HG03442 (cell line): ENCODE measurements around the gene ZBTB8OS.
A peak's percentile ranks its signal among the peaks of the same experiment; 100 is the strongest.
"Not testable (repeated sequence)": the region's sequence is repeated elsewhere in the genome, so short reads cannot be mapped to it uniquely, and the experiment has no call there.

ENCODE experiments used
- ATAC-seq: cut with Tn5 transposase; IDR thresholded peaks from one replicate; pipeline ENCODE4 v1.9.1; 2021; ENCODE audit warnings: mild to moderate bottlenecking, moderate library complexity; ENCODE audit not compliant: unreplicated experiment

Gene ZBTB8OS

DNA sequence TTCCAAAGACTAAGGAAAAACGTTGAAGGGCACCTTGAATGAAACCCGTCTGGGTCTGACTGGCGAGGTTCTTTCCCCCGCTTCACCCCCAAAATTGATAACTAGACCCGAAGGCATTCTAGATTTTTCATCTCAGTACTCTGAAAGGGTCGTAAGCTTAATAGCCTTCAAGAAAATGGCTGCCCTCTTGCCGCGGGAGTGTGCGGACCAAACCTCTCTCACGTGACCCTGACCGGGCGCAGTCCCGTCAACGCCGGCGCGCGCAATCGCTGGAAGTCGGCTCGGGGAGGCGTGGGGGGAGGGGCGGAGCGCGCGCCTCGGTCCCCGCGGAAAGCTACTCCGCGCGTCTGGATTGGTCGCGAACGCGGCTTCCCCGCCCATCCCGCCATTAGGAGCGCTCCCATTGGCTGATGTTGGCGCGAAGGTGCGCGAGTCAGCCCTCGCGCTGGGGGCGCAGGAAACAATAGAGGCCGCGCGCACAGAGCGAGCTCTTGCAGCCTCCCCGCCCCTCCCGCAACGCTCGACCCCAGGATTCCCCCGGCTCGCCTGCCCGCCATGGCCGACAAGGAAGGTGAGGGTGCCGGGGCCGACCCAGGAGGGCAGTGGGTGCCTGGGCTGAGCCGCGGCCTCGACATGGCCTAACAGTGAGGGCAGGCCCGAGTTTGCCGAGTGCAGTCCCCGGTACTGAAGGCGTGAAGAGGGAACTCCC is 556 bp upstream of the ZBTB8OS start, which contains the start of gene RBBP4:
Gene RBBP4, plus strand, starts transcription at position 457 of the 709 bp plus-strand sequence. Its CDS starts 99 bp downstream, at position 556.
- ATAC-seq = peak; percentile 86

DNA sequence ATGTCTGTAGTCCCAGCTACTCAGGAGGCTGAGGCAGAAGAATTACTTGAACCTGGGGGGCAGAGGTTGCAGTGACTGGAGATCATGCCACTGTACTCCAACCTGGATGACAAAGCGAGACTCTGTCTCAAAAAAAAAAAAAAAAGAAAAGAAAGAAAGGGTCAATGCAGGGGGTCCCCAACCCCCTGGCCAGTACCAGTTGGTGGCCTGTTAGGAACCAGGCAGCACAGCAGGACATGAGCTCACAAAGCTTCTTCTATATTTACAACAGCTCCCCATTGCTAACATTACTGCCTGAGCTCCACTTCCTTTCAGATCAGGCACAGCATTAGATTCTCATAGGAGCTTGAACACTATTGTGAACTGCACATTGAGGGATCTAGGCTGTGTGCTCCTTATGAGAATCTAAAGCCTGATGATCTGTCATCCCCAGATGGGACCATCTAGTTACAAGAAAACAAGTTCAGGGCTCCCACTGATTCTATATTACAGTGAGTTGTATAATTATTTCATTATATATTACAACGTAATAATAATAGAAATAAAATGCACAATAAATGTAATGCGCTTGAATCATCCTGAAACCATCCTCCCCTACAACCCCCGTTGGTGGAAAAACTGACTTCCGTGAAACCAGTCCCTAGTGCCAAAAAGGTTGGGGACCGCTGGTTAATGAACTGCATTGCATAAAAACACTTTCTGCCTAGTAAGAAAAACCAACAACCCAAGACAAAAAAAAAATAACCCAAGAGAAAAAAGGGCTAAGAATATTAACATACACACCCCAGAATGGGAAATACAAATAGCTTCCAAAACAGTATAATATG is 2.8 kb downstream of the ZBTB8OS start:
- no peak for ATAC-seq

DNA sequence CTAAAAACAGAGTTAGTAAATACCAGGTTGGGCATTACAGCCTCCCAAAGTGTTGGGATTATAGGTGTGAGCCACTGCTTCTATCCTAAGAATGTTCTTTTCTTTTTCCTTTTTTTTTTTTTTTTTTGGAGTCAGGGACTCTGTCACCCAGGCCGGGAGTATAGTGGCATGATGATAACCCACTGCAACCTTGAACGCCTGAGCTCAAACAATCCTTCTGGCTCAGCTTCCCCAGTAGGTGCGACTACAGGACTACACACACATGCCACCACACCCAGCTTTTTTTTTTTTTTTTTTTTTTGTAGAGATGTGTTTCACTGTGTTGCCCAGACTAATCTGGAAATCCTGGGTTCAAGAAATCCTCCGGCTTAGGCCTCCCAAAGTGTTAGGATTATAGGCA is 5.9 kb downstream of the ZBTB8OS start:
- no peak for ATAC-seq

DNA sequence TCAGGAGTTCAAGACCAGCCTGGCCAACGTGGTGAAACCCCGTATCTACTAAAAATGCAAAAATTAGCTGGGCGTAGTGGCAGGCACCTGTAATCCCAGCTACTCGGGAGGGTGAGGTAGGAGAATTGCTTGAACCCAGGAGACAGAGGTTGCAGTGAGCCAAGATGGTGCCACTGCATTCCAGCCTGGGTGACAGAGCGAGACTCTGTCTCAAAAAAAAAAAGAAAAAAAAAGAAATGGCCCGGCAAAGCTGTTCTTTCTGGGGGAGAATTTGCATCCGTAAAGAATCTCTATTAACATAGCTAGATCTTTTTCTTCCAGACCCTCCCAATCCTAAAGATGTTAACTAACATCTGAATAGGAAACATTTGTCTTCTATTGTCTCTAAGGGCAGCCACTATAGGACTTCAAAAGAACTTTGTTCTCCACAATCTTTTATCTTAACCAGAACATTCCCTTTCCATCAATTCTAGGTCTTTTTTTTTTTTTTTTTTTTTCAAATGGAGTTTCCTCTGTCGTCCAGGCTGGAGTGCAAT is 8.0 kb downstream of the ZBTB8OS start:
- ATAC-seq = not testable (repeated sequence)

DNA sequence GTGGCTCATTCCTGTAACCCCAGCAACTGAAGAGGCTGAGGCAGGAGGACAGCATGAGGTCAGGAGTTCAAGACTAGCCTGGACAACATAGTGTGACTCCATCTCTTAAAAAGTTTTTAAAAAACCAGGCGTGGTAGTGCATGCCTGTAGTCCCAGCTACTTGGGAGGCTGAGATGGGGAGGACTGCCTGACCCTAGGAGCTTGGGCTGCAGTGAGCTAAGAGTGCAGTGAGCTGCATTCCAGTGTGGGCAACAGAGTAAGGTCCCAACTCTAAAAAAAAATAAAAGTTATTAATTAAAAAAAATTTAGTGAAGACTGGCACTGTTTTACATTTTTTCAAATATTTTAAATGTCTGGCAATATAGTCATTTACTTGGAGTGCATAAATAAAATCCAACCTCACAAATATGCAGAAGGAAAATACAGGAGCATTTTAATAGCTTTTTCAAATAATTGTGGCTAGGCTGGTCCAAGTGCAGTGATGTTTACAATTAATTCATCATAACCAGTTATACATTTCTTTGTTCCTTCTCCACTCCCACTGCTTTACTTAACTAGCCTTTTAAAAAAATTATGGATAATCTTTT is 10.8 kb downstream of the ZBTB8OS start:
- no peak for ATAC-seq

DNA sequence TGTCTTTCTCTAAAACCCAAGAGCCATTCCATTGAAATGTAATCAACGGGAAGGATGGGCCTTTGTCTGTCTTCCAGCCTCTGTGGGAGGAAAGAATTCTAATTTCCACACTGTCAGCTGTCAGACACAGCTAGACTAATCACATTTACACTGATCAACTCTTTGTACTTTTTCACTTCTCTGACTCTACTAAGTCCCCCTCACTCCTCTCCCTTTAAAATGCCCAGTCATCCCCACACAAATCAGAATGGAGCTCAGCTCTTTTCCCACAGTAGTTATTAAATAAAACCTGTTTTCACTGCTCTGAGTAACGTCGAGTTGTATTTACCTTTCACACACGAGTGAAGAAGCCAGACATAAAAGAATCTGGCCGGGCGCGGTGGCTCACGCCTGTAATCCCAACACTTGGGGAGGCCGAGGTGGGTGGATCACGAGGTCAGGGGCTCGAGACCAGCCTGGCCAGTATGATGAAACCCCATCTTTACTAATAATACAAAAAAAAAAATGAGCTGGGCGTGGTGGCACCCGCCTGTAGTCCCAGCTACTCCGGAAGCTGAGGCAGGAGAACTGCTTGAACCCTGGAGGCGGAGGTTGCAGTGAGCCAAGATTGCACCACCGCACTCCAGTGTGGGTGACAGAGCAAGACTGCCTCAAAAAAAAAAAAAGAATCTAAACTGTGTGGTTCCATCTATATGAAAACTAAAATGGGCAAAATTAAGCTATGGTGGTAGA is 13.3 kb downstream of the ZBTB8OS start:
- ATAC-seq = no peak

DNA sequence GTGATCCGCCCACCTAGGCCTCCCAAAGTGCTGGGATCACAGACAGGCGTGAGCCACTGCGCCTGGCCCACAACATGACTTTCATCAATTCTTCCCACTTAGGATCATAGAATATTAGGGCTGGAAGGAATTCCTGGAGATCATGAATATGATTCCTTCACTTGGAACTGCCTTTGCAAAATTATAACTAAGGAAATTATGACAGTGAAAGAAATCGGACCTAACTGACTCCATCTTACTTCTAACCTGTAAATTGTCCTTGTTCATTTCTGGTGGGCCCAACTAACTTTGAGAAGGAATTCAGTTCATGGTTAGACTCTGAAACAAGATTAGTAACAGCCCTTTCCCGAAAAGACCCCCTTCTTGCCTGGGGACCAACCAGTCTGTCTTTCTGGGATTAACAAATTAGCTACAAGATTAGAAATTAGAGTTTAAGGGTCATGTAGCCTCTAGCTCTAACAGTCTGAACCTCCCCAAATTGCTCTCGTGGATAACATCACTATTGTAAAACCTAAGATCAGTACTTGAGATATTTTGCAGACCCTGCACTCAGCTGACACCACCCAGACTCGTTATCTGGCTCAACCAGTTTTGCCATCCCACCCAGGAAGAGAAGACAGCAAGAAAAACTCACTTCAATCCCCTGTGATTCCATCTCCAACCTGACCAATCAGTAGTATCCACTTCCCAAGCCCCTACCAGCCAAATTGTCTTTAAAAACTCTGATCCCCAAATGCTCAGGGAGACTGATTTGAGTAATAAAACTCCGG is 14.7 kb downstream of the ZBTB8OS start:
- ATAC-seq = no peak

DNA sequence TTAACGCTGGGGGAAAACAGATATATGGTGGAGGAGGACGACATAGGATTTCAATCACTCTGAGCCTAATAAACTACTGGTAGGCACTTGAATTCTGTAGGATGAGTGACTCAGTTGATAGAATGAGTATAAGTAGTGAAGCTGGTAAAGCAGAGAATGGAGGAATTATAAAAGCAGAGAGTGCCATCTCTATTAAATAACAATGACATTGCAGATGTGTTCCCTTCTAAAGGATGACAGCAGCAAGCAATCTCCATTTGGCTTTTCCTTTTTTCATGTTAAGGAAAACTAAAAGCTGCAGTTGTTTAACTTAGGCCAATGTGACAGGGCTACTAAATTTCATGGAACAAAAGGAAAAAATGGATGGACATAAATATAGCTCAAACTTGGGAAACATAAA is 17.5 kb downstream of the ZBTB8OS start:
- no peak for ATAC-seq

DNA sequence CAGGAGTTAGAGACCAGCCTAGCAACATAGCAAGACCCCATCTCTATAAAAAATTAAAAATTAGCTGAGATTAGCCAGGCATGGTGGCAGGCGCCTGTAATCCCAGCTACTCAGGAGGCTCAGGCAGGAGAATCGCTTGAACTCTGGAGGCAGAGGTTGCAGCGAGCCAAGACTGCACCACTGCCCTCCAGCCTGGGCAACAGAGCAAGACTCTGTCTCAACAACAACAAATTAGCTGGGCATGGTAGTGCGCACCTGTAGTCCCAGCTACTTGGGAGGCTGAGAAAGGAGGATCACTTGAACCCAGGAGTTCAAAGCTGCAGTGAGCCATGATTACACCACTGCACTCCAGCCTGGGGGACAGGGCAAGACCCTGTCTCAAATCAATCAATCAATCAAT is 20.2 kb downstream of the ZBTB8OS start:
- not testable (repeated sequence) for ATAC-seq

DNA sequence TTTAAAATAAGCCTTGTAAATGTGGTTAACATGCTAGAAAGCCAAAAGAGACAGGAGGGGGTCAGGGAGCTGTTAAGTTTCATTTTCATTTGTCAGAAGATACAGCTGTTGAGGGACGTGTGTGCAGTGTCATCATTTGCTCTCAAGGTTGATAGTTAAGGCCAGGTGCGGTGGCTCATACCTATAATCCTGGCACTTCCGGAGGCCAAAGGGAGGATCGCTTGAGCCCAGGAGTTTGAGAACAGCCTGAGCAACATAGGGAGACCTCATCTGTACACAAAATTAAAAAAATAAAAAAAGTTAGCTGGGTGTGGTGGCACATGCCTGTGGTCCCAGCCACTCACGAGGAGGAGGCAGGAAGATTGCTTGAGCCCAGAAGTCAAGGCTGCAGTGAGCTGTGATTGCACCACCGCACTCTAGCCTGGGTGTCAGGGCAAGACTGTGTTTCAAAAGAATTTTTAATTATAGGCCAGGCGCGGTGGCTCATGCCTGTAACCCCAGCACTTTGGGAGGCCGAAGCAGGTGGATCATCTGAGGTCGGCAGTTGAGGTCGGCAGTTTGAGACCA is 22.7 kb downstream of the ZBTB8OS start:
- ATAC-seq = peak; percentile 73

DNA sequence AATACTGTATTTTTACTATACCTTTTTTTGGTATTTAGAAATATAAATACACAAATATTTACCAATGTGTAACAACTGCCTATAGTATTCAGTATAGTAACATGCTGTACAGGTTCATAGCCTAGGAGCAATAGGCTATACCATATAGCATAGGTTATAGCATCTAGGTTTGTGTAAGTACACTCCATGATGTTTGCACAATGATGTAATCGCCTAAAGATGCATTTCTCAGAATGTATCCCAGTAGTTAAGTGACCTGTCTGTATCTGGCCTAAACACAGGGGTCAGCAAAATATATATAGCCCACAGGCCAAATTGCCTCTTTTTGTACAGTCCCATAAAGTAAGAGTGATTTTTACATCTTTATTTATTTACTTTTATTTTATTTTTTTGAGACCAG is 24.2 kb downstream of the ZBTB8OS start:
- ATAC-seq = no peak

DNA sequence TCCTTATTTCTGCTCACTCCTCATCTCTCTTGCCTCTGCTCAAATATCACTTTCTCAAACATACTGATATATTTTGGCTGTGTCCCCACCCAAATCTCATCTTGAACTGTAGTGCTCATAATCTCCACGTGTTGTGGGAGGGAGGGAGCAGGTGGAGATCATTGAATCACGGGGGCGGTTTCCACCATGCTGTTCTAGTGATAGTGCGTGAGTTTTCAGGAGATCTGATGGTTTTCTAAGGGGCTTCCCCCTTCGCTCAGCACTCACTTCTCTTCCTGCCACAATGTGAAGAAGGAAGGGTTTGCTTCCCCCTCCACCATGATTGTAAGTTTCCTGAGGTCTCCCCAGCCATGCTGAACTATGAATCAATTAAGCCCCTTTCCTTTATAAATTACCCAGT is 26.6 kb downstream of the ZBTB8OS start:
- no peak for ATAC-seq

DNA sequence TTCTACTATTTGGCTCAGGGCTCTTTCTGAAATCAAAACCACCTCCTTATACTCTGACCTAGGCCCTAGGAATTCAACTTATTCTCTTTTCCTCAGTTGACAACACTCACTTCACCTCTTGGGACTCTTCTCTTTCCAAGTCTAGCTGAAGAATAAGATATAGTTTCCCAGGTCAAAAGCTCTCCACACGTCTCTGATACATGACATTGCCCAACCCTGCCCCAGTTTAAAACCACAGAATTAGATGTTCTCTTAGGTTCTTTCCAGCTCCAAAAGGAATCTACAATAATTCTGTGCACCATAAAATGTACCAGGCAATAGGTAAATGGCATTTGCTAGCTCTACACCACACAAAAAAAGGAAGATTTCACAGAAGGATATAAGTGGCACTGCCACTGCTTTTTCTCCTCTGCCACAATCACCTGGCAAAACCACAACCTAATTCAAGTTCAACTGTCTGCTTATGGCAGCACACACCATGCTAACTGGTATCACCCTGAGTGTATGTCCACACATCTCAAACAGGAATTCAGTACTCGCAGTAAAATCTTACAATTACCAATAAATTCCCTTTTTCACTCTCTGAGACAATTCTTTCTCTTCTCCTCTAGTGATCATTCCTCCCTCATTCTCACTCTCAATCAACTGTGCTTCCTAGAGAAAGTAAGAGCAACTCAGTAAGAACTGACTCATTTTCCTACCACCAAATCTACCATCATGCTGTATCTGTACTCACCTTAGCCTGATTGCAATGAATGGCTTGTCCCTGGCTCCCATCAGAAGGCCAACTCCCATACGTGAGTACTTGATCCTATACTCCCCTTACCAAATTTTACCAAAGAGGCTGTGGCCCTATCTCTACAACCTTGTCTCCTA is 27.3 kb downstream of the ZBTB8OS start:
- ATAC-seq = peak; percentile 41

DNA sequence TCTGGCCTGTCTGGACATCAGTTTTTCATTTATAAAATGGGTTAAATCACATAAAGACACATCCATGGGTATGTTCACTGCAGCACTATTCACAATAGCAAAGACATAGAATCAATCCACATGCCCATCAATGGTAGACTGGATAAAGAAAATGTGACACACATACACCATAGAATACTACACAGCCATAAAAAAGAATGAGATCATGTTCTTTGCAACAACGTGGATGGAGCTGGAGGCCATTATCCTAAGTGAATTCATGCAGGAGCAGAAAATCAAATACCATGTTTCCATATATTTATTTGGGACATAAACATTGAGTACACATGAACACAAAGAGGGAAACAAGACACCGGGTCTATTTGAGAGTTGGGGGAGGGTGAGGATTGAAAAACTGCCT is 28.1 kb downstream of the ZBTB8OS start:
- no peak for ATAC-seq

DNA sequence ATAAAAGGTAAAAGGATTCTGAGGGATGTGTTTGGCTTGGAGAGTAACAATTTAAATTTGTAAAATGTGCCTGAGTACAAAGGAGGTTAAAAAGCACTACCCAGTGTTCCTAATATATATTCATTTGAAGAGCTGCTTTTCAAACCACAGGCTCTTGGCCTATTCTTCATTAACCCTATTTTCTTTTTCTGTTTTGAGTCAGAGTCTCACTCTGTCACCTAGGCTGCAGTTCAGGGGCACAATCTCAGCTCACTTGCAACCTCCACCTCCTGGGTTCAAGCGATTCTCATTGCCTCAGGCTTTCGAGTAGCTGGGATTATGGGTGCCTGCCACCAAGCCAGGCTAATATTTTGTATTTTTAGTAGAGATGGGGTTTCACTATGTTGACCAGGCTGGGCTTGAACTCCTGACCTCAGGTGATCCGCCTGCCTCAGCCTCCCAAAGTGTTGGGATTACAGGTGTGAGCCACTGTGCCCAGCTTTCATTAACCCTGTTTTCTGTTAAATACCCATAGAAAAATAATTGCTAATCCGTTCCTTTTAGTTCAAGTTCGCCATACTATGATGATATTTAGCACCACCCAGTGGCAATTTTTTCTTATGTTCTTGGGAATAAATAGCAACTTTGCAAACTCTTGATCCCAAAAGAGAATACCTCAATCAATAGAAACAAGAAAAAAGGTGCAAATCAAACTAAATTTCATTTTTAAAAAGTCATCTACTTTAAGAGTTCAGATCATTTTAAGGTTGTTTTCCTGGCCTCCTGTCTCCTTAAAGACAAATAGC is 30.5 kb downstream of the ZBTB8OS start:
- peak; percentile 65 for ATAC-seq

DNA sequence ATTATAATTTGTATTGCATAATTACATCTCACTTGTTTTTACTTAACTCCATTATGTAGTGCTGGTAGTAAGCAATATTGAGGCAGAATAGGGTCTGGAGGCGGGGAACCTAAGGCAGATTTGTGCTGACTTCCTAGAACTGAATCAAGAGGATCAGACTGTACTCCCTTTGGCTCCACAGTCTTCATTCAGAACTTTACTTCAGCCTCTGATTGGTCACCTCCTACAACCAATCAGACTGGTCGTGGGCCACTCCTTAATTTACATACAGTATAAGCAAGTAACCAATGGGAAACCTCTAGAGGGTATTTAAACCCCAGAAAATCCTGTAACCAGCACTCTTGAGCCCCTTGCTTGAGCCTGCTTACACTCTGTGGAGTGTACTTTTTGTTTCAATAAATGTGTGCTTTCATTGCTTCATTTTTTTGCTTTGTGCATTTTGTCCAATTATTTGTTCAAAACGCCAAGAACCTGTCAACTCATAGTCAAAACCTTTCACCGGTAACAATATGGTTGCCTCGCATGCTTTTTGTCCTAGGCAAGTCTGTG is 31.6 kb downstream of the ZBTB8OS start:
- no peak for ATAC-seq

DNA sequence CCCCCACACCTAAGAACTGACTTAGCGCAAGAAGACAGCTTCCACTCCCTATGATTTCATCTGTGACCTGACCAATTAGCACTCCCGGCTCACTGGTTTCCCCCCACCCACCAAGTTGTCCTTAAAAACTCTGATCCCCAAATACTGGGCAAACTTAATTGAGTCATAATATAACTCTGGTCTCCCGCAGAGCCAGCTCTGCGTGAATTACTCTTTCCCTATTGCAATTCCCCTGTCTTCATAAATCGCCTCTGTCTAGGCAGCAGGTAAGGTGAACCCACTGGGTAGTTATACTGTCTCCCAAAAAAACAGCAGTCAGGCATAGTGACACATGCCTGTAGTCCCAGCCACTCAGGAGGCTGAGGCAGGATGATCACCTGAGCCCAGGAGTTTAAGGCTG is 36.9 kb downstream of the ZBTB8OS start:
- no peak for ATAC-seq
